ENCODE results near the gene HSFX4.
A peak's percentile ranks its signal among the peaks of the same experiment; 100 is the strongest.
"Not testable (repeated sequence)": the region's sequence is repeated elsewhere in the genome, so short reads cannot be mapped to it uniquely, and the experiment has no call there.

The HSFX4 gene

DNA sequence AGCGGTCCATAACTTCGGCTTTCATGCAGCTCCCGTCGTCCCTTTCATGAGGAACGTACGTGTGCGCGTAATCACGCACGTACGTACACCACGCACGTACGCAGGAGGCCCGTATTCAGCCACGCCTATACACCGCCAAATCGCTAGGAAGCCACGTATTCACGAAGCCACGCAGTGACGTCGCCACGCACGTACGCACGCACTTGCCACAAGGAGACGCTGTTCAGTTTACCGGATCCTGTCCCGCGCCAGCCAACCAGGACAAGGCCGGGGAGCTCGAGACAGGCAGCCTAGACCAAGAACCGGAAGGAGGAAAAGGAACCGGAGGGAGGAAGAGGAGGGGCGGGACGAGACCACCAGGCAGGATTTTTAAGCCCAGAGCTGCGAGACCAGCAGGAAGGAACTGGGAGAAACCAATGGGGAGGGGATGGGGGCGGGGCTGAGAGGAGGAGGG is 9.1 kb downstream of the HSFX4 start, which contains the start of gene EOLA2:
Gene EOLA2 (minus strand): TSS at position 65 of the 454 bp plus-strand sequence. CDS start 4,617 bp downstream, outside the sequence.
- DNase-seq: peak; percentile 97

DNA sequence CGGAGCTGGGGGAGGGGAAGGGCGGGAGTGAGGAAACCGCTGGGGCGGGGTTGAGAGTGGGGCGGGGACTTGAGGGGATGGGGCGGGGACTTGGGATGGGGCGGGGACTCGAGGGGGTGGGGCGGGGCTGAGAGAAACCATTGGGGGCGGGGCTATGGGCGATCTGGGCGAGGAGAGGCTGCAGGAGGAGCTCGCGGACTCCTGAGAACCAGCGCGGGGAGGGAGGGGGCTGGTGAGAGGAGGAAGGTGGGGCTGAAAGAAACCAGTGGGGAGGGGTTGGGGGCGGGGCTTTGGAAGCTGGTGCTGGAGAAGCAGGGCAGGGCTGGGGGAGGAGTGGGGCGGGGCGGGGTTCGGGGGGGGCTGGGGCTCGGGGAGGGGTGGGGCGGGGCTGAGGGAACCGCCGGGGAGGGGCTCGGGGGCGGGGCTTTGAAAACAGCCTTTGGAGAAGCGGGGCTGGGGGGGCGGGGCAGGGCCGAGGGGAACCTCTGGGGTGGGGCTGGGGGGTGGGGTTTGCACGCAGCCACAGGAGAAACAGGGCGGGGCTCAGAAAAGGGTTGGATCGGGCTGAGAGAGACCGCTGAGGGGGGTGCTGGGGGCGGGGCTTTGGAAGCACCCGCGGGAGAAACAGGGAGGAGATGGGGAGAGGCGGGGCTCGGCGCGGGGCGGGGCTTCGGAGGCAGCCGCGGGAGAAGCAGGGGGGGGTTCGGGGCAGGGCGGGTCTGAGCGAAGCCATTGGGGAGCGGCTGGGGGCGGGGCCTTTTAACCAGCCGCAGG is 9.7 kb downstream of the HSFX4 start:
- peak; percentile 96 for DNase-seq

DNA sequence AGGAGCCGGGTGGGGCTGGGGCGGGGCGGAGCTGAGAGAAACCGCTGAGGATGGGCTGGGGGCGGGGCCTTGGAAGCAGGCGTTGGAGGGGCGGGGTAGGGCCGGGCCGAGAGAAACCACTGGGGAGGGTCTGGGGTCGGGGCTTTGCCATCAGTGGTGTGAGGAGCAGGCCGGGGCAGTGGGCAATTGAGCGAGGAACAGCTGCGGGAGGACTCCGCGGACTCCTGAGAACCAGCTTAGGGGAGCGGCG is 10.2 kb downstream of the HSFX4 start:
- no peak for DNase-seq

DNA sequence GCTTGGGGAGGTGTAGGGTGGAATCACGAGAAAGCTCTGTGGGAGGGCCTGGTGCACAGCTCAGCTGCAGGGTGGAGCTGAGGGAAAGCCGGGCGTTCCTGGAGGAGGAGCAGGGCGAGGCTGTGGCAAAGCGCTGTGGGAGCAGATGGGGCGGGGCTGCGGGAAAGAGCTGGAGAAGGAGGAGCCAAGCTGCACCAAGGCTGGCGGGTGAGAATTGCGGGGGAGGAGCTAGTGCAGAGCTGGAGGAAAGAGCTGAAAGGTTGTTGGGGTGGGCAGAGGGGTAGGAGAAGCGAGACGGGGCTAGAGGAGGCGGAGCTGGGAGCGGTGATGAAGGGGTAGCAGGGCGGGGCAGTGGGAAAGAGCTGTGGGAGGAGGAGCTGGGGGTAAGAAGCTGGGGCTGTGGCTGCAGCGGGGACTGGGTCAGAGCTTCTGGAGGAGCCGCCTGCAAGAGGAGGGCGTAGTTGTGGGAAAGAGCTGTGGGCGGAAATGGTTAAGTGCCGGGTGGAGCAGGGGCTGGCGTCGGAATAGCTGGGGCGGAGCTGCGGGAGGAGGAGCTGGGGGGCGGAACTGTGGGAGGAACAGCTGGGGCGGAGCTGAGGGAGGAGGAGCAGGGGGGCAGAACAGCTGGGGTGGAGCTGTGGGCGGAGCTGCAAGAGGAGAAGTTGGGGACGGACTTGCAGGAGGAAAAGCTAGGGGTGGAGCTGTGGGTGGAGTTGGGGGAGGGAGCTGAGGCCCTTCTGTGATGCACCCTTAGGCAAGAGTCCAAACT is 10.7 kb downstream of the HSFX4 start:
- peak; percentile 97 for DNase-seq

DNA sequence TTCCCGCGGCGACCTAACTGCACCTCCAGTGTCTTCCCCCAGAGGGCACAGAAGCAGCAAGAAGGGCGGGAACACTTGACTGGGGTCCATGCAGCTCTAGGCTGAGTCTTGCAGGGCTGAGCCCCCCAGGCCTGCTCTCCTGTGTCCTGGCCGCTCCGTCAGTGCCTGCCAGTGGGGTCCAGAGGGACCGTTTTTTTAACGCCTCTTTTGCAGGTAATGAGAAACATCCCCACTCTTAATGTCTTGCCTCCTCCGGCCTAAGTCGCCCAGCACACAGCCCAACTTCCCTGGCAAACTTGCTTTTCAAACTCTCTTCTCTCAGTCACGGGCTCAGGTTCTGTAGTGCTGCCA is 11.3 kb downstream of the HSFX4 start:
- not testable (repeated sequence) for DNase-seq

DNA sequence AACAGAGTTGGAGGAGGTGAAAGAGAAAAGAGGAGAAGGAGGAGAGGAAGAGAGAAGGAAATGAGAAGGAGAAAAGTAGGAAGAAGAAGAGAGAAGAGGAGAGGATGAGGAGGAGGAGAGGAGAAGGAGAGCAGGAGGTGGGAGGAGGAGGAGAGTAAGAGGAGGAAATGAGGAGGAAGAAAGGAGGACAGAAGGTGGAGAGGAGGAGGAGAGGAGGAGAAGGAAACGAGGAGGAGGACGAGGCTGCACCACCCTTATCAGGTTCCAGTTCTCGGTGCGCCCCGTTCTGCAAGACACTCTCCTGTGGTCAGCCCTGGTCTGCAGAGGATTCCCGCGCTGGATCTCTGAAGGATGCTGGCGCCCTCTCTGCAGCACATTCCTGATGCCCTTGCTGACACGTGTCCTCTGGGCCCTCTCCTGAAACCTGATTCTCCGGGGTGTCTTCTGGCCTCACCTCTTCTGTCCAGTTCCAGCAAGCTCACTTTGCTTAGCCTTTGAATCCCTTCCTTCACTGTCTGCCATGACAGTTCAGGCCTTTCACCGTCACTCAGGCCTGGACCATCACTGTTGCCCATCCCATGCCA is 15.8 kb downstream of the HSFX4 start:
- not testable (repeated sequence) for DNase-seq

DNA sequence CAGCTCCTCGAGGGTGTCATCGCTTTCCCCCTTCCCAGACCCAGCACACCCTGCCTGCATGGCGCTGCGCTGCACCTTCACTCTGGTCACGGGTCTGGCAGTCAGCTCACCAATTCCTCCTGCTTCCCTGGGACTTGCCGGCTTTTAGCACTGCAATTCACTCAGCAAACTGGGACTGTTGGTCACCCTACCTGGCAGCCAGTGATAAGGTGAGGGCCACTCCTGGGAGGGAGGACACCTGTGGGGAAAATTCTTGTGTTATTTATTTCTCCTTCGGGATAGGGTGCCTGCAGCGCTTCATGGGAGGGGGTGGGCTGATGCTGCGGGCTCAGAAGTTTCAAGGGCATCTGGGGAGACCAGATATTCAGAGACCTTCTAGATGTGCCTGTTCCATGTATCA is 16.4 kb downstream of the HSFX4 start:
- DNase-seq: not testable (repeated sequence)

DNA sequence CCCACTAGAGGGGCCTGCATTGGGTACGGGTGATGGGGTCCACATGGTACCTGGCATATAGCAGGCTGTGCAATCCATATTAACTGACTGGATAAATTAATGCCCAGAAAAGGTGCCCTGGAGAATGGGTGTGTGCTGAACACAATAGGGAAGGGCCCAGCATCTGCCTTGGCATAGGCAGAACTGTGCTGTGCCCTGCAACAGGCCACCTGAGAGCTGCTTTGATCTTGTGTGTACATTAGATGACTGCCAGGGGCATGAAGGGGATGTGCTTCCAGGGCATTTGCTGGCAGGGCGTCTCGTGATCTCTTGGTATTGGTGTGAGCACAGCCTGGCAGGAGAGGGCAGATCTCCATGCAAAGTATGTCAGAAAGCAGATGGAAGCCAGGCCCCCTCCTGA is 17.6 kb downstream of the HSFX4 start:
- DNase-seq: not testable (repeated sequence)

DNA sequence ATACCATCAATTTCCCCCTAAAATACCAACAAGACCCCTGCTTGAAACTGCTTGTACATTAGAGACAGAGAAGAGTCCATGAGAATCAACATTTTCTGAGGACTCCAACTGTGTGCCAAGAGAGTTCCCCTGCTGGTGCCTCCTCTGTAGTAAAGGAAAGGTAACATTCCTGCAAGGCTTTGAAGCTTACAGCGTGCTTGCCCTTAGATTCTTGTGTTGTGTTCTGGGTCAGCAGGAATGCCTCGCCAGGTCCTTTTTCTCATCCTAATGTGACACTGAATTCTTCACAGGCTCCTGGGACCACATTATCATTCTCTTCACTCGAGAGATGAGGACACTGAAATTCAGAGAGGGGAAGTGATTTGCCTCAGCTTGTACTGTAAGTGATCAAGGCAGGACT is 18.6 kb downstream of the HSFX4 start:
- DNase-seq: no peak

DNA sequence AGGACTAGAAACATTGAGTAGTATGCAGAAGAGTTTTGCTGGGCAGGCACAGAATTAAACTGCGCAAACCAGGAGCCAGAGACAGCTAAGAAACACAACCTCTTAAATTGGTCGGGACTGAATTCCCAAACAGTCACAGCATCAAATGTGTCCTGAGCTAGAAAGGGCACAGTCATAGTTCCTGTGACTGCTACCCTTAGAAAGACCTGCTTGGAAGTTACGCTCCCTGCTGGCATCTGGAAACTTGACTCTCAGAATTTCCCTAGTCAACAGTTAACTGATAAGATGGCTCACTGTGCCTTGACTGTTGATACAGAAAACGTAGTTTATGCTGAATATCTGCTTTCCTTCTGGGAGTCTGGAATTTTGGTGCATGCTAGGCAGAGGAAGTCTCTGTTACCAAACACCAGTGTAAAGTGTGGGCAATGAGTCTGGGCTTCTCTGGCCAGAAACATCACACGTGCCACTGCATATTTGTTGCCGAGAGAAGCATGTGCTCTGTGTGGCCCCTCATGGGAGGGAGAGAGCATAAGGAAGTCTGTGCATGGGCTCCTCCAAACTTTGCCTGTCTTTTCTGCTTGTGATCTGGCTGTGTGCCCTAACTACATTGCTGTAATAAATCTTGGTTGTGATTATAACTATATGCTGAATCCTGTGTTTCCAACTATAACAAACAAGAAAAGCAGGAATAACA is 20.5 kb downstream of the HSFX4 start:
- DNase-seq: no peak

DNA sequence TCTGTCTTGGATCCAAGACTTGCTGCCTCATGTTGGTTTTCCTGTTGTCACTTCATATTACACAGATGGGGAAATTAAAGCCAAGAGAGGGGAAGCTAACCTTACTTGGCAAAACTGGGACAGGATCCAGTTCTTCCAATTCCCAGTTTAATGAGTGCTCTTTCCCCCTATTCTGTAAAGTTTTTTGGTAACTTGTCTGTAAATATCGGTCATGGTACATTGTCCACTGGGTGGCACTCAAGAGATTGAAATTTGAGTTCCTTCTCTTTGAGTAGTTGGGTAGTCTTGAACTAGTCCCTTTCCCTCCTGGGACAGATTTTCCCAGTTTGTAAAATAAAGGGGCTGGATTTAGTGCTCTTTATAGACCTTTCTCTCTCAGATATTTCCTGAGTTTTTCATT is 21.3 kb downstream of the HSFX4 start:
- peak; percentile 54 for DNase-seq

DNA sequence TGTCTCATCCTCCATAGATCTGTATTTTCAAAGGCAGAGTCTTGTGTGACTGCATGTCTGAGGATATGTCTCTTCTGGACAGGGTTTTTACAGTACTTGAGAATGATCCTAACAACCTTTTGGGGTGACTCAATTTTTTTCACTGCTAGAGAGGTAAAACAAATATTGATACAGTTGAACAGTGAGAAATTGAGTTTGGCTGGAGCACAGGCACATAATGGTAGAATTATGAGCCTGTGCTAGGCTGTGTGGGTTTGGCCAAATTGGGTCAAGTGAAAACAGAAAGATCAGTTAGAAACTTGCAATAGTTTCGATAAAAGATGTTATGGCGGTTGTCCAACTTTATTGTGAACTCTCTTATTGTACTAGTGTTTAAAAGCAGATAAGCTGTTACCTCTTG is 32.2 kb downstream of the HSFX4 start:
- no peak for DNase-seq

DNA sequence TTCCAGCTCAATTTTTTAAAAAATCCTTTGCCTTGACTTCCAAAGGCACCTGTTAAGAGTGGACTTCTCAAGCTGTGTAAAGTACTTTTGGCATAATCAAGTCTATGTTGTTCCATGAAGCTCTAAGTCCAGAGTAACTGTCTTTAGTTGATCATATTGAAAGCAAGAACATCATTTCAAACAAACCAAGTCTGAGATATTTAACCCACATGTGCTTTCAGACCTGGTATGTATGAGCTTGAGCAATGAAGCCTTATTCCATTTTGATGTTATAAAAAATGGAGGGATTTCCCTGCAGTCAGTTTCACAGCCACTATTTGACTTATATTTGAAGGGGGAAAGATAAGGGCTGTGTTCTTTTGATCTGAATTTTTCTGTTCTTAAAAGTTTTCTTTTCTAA is 32.6 kb downstream of the HSFX4 start:
- DNase-seq: no peak

DNA sequence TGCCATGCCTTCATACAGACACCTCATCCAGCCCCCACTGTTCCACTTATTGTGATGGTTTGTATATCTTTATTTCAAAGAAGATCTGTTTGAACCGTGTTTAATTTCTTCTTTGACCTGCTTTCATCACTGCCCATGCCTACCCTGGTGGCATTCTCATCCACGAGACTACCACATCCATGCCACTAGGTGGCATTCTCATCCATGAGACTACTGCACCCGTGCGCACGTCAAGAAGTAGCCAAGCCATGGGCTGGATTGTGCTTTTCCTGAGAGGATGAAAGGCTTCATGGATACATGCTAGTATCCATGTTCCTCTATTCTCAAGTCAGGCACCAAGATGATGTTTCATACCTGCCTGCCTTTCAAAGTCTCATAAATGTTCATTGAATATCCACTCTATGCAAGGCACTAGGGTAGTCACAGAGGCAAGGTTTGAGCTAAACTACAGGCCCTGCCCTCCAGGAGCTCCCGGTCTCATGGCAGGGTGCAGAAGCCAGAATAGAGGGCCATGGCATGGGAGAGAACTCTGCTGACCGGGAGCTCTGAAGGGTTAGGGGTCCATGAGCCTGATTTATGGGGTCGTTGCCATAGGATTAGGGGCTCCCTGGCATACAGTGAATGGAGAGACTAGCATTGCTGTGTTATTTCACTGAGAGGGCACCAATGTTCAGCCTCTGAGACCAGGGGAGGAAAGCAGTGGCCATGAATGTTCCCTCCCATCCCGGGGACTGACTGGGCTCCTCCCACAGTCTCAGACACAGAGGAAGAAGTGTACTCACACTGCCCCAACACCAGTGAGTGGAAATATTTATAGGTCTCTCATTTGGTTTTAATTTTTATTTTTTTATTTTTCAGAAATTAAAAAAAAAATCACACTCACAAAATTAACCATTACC is 33.7 kb downstream of the HSFX4 start:
- peak; percentile 63 for DNase-seq

DNA sequence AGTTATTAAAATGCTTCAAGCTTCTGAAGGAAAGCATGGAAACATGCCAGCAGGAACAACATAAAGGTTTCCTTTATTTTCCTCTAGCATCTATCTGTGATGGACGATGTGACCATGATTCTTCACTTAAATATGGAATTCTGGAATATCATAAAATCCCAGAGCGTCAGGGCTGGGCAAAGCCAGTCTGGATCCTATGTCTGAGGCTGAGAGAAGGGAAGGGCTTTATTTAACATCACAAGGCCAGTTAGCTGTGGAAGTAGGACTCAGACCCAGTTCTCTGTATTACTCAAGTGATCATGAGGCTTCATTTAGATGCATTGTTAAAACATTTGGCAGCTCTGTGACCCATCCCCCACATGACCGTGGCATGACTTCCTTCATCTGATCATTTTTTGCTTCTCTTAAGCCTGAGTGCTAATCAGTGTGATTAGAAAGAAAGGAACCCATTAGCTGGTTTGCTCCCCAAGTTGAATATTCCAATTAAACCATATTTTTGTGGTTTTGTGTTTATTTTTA is 49.8 kb downstream of the HSFX4 start:
- DNase-seq: peak; percentile 3
